NCI-H187 treated with DMSO at 0.1 percent for 48 hours (cell line): Measurements from ENCODE around the gene GHR.

Experiments used
- DNase-seq: peaks from one replicate; lab custom pipeline; 2025; lab: John Stamatoyannopoulos, UW

The GHR gene

GRCh38 chr5:42462083-42462482 is 38.8 kb downstream of the GHR start:
- DNase-seq = no peak

DNA sequence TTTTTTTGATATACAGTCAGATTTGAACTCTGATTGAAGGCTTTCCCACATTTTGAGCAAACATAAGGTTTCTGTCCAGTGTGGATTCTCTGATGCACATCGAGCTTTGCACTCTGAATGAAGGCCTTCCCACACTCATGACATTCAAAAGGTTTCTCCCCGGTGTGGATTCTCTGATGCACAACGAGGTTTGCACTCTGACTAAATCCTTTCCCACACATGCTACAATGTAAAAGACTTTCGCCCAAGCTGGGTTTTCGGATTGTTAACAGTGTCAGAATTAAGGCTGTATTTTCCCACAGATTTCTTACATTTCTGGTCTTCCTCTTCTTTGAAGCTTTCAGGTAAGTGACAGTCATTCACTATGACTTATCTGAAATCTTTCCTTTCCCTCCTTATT is 44.3 kb downstream of the GHR start:
- DNase-seq = no peak

DNA sequence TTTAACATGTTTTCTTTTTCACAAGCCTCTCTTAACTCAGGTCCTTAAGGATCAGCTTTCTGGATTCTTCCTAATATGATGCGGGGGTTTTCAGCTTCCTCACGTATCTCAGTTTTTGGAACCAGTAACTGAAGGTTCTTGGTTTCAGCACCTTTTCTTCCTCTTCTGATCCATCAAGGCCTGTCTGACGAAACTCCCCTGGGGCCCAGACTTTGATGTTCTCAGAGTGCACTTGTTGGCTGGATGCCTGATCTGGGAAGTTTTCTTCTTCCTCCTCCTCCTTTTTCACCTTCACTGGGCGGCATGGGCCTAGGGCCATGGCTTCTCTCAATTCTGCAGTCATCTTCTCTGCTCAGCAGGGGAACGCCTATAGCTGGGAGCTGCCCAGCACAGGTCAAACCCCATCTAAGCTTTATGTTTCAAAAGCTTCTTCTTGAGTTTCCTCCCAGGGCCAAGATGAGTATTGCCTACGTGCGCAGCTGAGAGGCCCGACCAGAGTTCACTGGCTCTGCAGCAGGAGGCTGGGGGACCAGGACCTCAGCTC is 44.8 kb downstream of the GHR start:
- DNase-seq = no peak

DNA sequence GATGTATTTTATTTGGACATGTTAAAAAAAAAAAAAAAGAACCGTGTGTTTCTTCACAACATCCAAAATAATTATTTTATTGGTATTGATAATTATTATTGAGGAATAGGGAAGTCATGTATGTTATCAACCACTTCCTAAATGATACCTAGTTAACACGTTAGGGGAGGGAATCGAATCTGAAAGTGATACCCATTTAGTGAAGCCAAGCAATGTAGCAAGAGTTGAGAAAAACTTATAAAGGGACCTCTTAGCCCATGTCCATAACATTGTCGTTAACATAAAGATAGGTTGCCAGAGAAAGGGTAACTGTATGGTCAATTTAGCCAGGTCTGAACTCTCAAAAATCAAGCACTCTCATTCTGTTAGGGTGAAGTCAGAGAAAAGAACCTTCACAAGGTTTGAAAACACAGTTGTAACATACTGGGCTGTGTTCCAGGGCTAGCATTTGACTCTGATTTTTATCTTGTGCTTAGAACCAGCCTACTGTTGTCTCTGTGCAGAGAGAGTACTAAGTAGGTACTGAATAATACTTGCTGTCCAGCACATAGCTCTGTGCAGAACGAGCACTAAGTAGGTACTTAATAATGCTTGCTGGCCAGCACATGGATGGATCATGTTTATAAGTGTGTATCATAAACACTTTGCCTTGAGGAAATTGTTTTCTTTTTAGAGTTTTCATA is 60.4 kb downstream of the GHR start:
- no peak for DNase-seq

- no peak for DNase-seq
Observed at GRCh38 chr5:42487077-42487476, 63.8 kb downstream of the GHR start.

- DNase-seq = no peak
Observed at GRCh38 chr5:42487821-42488220, 64.6 kb downstream of the GHR start.

DNA sequence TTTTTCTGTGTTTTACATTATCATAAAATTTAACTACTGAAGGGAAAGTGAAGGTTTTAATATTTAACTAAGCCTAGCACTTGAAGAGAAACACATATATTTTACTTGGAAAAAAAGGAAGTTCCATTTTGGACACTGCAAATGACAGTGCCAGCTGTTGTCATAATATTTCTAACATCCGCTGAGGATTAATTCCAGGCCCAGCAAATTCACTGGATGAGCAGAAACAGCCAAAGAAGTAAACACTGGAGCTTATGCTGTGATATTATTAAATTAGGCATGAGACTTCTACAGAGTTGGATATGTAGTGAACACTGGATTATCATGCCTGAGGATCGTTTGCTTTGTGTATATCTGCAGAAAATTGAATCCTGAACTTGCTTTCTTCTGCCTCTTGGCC is 67.6 kb downstream of the GHR start:
- no peak for DNase-seq

GRCh38 chr5:42491699-42492098 is 68.5 kb downstream of the GHR start:
- DNase-seq = no peak

- no peak for DNase-seq
Observed at GRCh38 chr5:42492974-42493373, 69.7 kb downstream of the GHR start.

GRCh38 chr5:42494414-42494813 is 71.2 kb downstream of the GHR start:
- no peak for DNase-seq

GRCh38 chr5:42495914-42496313 is 72.7 kb downstream of the GHR start:
- DNase-seq = peak; percentile 61

DNA sequence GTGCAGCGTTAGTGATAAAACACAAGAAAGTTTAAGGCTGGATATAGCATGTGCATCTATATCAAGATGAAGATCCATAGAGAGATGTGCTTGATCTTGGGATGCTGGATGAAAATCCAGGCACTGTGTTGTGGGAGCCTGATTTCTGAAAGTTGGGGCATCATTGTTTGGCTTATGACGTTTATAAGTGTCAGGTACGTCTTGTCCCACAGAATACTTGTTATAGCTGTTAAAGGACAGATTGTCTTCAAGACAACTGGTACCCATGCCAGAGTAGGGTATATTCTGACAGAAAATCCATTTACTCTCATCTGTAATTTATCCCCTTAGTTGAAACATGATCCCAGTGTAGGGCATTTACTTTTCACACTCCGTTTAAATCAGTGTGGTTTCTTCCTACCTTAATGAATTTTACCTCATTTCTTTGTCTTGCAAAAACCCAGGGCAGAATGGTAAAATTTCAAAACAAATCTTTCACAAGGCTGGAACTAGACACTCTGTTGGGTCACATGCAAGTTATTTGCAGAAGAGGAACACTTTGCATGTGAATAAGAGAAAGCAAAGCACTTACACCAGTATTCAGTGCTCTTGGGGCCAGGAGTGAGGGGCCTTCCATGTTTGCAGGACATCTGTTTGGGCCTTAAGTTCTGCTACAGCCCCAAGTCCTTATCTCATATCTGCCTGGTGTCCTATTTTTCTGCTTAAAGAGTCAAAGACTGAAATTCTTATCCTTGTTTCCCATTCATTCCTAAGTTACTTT is 73.3 kb downstream of the GHR start:
- DNase-seq = no peak

DNA sequence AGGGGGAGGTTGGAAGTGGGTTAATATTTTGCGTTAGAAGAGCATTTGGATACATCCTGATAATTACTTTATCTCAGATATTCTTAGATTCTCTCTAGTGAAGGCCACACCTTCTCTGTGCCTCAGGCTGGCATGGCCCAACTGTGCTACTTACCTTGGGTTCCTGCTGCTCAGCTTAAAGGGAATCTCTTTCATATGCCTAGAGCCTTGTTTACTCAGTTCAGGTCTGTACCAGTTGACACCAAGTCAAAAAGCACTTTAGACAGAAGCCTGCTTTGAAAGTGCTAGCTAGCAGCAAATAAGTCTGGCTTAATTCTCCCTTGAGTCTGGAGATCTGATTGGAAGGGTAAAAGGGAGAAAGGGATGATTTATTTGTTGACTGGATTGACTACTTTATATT is 74.8 kb downstream of the GHR start:
- DNase-seq = peak; percentile 46

- DNase-seq = no peak
Observed at GRCh38 chr5:42499016-42499415, 75.8 kb downstream of the GHR start.

- no peak for DNase-seq
Observed at GRCh38 chr5:42500003-42500599, 76.9 kb downstream of the GHR start.

DNA sequence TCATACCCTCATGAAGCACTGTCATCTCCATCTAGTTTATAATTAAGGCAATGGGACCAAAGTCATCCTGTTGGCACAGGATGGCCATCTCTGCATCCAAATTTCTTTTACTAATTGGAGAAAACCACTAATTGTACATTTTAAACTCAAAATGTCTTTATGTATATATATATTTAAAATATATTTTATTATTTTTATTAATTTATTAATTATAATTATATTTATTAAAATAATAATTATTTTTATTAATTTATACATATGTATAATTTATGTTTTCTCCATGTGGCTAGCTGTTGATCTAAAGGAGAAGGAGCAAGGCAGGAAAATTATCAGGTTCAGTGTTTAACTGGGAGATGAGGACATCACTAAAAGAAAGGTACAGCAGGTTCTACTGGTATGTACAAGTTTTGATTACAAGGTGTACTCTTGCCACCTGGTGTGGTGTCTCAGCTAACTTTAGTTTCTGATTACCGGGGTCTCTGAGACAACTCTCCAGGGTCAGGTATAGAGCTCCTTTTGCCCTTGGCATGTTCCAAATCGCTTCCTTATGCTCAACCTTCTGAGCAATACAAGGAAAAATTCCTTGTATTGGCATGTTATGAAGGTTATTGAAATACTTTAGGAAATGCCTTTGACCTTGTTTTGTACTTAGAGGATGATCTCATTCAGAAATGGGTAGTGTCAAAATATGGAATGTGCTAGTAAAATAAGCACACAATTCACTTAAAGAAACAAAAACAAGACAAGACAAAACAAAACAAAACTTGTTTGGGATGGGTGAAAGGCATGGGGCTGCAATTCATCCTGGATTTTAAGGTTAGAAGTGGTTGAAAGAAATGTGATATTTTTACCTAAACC is 79.6 kb downstream of the GHR start:
- DNase-seq = no peak

DNA sequence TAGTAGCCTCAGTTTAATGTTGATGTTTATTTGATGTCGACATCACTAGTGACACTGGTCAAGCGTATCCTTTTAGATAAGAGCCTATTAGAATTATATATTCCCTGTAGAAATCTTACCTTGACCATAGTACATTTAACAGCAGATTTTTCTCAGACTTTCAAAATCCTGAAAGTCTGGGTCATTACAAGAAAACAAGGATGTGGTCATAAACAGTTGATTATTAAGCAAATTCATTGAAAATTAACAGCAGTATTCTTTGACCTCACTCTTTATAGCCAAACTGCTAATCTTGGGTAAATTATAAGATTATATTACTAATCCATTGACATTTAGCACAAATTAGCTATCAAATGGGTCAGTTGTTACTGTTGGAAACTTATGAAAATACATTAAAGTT is 83.4 kb downstream of the GHR start:
- no peak for DNase-seq

- DNase-seq = no peak
Observed at GRCh38 chr5:42507451-42508097, 84.3 kb downstream of the GHR start.

DNA sequence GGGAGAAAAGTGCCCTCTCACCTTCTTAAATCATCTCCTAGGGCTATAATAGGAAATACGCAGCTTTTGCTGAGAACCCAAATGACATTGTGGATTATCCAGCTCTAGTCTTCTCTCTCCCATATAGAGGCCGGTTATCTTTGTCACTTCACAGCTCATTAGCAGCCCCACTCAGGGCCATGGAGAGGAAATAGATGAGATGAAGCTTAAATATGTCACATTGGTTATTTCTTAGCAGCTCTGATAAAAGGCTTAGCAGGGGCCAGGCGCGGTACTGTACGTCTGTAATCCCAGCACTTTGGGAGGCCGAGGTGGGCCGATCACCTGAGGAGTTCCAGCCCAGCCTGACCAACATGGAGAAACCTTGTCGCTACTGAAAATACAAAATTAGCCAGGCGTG is 90.0 kb downstream of the GHR start:
- DNase-seq = no peak

DNA sequence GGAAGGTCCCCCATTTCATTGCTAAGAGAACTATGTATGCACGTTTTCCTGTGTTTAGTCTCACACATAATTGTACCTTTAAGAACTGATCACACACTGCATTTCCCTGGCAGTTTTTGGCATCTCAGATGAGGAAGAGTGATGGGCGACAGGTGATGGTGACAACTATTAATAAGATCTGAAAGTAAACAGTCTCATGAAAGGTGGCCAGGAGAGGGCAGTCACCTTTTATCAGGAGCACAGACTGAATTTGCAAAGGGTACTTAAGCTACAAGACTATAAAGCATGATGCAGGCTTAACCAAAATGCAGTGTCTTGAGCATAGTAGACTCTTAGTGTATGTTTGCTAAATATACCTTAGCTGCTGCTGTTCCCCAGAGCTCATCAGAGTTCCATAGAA is 91.5 kb downstream of the GHR start:
- DNase-seq = no peak

GRCh38 chr5:42515504-42515903 is 92.3 kb downstream of the GHR start:
- DNase-seq = no peak
